Lower lobe of right lung (tissue), 2 donors: ENCODE data around the gene TMEM247. TPM values are rescaled to one million over a fixed set of nuclear protein-coding genes. Genes with fewer than 3 reads are reported as not detected.

Source experiments
- ATAC-seq, 2 donors: fragments of 200-7000 bp; cut with Tn5 transposase; one replicate each; pipeline ENCODE4 v1.9.1; 2020 to 2022; ENCODE audit warnings: mild to moderate bottlenecking in 2 of 2, moderate library complexity in 2 of 2
- DNase-seq: peaks from one replicate; pipeline ENCODE4 v3.0.0-alpha.2; 2020
- H3K27ac ChIP-seq: fragments of 200-600 bp; one replicate; pipeline ENCODE4 v1.8.0; 2022
- H3K27me3 ChIP-seq: fragments of 200-600 bp; one replicate; pipeline ENCODE4 v1.8.0; 2022; ENCODE audit warnings: low read depth
- H3K36me3 ChIP-seq: fragments of 200-600 bp; one replicate; pipeline ENCODE4 v1.8.0; 2022; ENCODE audit warnings: mild to moderate bottlenecking
- H3K4me1 ChIP-seq: fragments of 200-600 bp; one replicate; pipeline ENCODE4 v1.8.0; 2022
- H3K4me3 ChIP-seq: fragments of 200-600 bp; one replicate; pipeline ENCODE4 v1.8.0; 2022; ENCODE audit warnings: mild to moderate bottlenecking
- H3K9me3 ChIP-seq: fragments of 200-600 bp; one replicate; pipeline ENCODE4 v1.8.0; 2022
- intact Hi-C: fragments of 100-400 bp; cut with DNase I; formaldehyde crosslinking; loops from one replicate; pipeline ENCODE4 v1.11.0; 2022
- total RNA-seq: library from RNA; stranded (reverse); fragmentation: NEBNext Ultra II Directional; extraction: Animal tissue kit (Norgen Biotek cat#: 25700); gene quantifications from one replicate; pipeline ENCODE4 v1.2.1, GENCODE V29; 2021
- TF ChIP-seq, protein P1 (sequence below): fragments of 200-600 bp; IDR thresholded peaks from one replicate; pipeline ENCODE4 v1.8.0; 2022; ENCODE audit warnings: antibody characterized with exemption, mild to moderate bottlenecking
- donor health status: DM: no; HTN: yes; CAD: no; lungs with severe emphysema.

Gene TMEM247
- total RNA-seq, 1 donor from 2014 or later: not detected

DNA sequence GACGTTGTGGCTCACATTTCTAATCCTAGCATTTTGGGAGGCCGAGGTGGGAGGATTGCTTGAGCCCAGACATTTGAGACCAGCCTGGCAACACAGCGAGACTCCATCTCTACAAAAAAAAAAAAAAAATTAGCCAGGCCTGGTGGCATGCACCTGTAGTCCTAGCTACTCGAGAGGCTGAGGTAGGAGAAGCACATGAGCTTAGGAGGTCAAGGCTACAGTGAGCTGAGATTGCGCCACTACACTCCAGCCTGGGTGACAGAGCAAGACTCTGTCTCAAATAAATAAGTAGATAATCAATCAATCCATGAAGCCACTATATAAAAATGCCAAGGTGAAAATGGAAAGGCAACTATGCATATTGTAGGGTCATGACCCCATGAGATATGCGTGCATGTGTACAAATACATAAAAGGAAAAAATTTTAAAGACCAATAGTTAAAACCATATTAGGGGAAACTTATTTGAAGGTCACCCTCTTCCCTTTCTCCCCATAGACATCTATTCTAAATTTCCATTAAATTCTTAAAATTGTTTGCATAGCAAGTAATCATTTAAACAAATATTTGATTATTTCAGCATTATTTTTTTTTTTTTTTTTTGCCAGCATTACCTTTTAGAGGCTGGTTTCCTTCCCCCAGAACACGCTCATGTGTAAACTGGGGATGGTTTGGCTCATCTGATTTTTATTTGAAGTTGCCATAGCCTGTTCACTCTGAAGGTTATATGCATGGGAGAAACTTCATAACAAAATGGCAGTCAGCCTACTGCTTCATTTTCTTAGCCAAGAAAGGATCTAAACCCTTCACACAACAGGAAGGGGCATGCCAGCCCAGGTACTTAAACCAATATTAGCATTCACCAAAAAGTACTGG lies 37.3 kb upstream of the TMEM247 start:
- DNase-seq (no peak), ATAC-seq (no peak)
- no peaks in the 10 kb centered on the region for H3K4me1 ChIP-seq
- TF ChIP-seq, protein P1, sequence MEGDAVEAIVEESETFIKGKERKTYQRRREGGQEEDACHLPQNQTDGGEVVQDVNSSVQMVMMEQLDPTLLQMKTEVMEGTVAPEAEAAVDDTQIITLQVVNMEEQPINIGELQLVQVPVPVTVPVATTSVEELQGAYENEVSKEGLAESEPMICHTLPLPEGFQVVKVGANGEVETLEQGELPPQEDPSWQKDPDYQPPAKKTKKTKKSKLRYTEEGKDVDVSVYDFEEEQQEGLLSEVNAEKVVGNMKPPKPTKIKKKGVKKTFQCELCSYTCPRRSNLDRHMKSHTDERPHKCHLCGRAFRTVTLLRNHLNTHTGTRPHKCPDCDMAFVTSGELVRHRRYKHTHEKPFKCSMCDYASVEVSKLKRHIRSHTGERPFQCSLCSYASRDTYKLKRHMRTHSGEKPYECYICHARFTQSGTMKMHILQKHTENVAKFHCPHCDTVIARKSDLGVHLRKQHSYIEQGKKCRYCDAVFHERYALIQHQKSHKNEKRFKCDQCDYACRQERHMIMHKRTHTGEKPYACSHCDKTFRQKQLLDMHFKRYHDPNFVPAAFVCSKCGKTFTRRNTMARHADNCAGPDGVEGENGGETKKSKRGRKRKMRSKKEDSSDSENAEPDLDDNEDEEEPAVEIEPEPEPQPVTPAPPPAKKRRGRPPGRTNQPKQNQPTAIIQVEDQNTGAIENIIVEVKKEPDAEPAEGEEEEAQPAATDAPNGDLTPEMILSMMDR: no peak
- intact Hi-C loops: no loop called here
- H3K27me3 ChIP-seq: no peaks in the 10 kb centered on the region
- H3K9me3 ChIP-seq: no peaks in the 10 kb centered on the region
- H3K4me3 ChIP-seq: no peak overlapping the region
- no peaks in the 10 kb centered on the region for H3K36me3 ChIP-seq
- no peak overlapping the region for H3K27ac ChIP-seq

DNA sequence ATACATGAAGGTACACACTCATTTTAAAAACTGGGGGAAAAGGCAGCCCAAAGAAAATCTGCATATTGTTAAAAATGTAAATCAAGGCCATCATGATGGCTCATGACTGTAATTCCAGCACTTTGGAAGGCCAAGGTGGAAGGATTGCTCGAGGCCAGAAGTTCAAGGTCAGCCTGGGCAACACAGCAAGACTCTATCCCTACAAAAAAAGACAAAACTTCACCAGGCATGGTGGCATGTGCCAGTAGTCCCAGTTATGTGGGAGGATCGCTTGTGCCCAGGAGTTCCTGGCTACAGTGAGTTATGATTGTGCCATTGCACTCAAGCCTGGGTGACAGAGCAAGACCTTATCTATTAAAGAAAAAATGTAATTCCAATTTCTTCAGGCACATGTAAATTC lies 34.6 kb upstream of the TMEM247 start:
- DNase-seq (no peak), ATAC-seq (no peak)
- H3K4me3 ChIP-seq: no peak overlapping the region
- H3K4me1 ChIP-seq: no peaks in the 10 kb centered on the region
- H3K9me3 ChIP-seq: no peaks in the 10 kb centered on the region
- no peak overlapping the region for H3K27ac ChIP-seq
- H3K36me3 ChIP-seq: no peaks in the 10 kb centered on the region
- TF ChIP-seq, protein P1: no peak
- intact Hi-C loops: no loop called here
- no peaks in the 10 kb centered on the region for H3K27me3 ChIP-seq

DNA sequence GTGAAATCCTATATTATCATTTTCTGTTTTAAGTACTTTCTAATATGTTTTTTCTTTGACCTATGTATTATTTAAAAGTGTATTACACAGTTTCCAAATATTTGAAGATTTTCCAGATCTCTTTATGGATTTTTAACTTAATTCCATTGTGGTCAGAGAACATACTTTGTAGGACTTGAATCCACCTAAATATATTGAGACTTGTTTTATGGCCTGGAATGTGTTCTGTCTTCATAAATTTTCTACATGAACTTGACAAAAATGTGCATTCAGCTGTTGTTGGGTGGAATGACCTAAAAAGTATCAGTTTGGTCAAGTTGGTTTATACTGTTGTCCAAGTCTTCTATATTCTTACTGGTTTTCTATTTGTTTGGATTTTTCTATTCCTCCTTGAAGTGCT lies 33.8 kb upstream of the TMEM247 start:
- no peaks in the 10 kb centered on the region for H3K9me3 ChIP-seq
- intact Hi-C loops: no loop called here
- TF ChIP-seq, protein P1: no peak

DNA sequence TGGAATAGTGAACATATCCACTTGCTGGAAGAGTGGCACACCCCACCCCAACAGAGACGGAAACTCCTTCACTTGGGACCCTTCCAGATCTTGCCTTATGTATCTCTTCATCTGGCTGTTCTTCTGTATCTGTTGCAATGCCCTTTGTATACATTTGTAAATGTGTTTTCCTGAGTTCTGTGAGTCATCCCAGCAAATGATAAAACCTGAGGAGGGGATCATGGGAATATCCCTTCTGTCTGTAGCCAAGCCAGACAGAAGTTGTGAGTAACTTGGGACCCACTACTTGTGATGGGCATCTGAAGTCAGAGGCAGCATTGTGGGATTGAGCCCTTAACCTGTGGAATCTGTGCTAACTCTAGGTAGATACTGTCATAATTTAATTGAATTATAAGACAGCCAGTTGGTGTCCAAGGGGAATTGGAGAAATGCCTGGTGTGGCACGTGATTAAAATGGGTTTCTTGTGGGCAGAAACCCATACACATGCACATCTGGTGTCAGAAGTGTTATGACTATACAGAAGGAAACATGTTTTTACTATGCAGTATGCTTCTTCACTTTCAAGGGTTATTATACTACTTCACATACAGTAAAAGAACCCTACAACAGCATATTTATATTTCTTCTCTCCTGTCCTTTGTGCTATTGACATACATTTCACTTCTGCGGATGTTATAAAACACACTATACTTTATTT lies 32.3 kb upstream of the TMEM247 start:
- ATAC-seq (no peak), DNase-seq (no peak)
- no peaks in the 10 kb centered on the region for H3K27me3 ChIP-seq
- H3K27ac ChIP-seq: no peak overlapping the region
- no peaks in the 10 kb centered on the region for H3K4me1 ChIP-seq
- no peaks in the 10 kb centered on the region for H3K9me3 ChIP-seq
- no peaks in the 10 kb centered on the region for H3K36me3 ChIP-seq
- no peak overlapping the region for H3K4me3 ChIP-seq
- intact Hi-C loops: no loop called here
- TF ChIP-seq, protein P1: no peak

More for the DNA sequence above, 33.8 kb upstream of the TMEM247 start:
- no peak for ATAC-seq
- DNase-seq: no peak
- H3K36me3 ChIP-seq: no peaks in the 10 kb centered on the region
- no peaks in the 10 kb centered on the region for H3K27me3 ChIP-seq
- no peak overlapping the region for H3K4me3 ChIP-seq
- H3K4me1 ChIP-seq: no peaks in the 10 kb centered on the region
- no peak overlapping the region for H3K27ac ChIP-seq

DNA sequence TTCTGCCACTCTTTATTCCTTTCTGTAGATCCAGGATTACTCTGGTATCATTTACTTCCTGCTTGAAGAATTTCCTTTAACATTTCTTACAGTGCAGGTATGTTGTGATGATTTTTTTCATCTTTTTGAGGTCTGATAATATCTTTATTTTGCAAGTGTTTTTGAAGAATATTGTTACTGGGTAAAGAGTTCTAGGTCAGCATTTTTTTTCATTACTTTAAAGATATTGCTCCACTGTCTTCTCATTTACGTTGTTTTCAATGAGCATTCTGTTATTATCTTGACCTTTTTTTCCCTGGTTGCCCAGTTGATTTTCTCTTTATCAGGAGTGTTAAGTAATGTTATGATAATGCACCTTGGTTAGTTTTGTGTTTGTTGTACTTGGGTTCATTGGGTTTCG lies 31.7 kb upstream of the TMEM247 start:
- ATAC-seq: no peak
- Histone ChIP-seq H3K9me3 (no peaks in the 10 kb centered on the region), H3K36me3 (no peaks in the 10 kb centered on the region), H3K4me1 (no peaks in the 10 kb centered on the region), H3K27me3 (no peaks in the 10 kb centered on the region), H3K27ac (no peak overlapping the region), H3K4me3 (no peak overlapping the region)
- no peak for DNase-seq
- TF ChIP-seq, protein P1: no peak
- intact Hi-C loops: no loop called here
